Measurements from ENCODE around the gene PRICKLE3. TPM values are rescaled to one million over a fixed set of nuclear protein-coding genes. Genes with fewer than 3 reads are reported as not detected.

The PRICKLE3 gene
- total RNA-seq, 1 experiment from 2014 or later: 4.0 TPM

Small RNAs within 50 kb of the gene (small RNA-seq; reads per million reads assigned to genes)
- gene RN7SL262P: not detected

Other genes starting within 250 kb of the PRICKLE3 start
- gene OTUD5, start 228.8 kb downstream of the PRICKLE3 start, total RNA-seq (2014; rRNA removed; shearing (Covaris generic); ENCODE audit: low replicate concordance): 36.2 and 57.4 TPM in 2 replicates
- gene KCND1, start 214.5 kb downstream of the PRICKLE3 start, total RNA-seq (2014; rRNA removed; shearing (Covaris generic); ENCODE audit: low replicate concordance): 2.2 and 2.6 TPM in 2 replicates
- gene GRIPAP1, start 184.1 kb downstream of the PRICKLE3 start, total RNA-seq (2014; rRNA removed; shearing (Covaris generic); ENCODE audit: low replicate concordance): 18.0 and 37.6 TPM in 2 replicates
- gene TFE3, start 143.0 kb downstream of the PRICKLE3 start, total RNA-seq (2014; rRNA removed; shearing (Covaris generic); ENCODE audit: low replicate concordance): 4.4 and 11.8 TPM in 2 replicates
- gene CCDC120, start 127.4 kb downstream of the PRICKLE3 start, total RNA-seq (2014; rRNA removed; shearing (Covaris generic); ENCODE audit: low replicate concordance): not detected in 2 replicates
- gene PRAF2, start 112.4 kb downstream of the PRICKLE3 start, total RNA-seq (2014; rRNA removed; shearing (Covaris generic); ENCODE audit: low replicate concordance): 0.34 and 2.5 TPM in 2 replicates
- gene WDR45, start 106.5 kb downstream of the PRICKLE3 start, total RNA-seq (2014; rRNA removed; shearing (Covaris generic); ENCODE audit: low replicate concordance): 80.3 and 115 TPM in 2 replicates
- gene GPKOW, start 62.6 kb downstream of the PRICKLE3 start, total RNA-seq (2014; rRNA removed; shearing (Covaris generic); ENCODE audit: low replicate concordance): 8.2 and 20.7 TPM in 2 replicates
- gene MAGIX, start 23.6 kb downstream of the PRICKLE3 start, total RNA-seq (2014; rRNA removed; shearing (Covaris generic); ENCODE audit: low replicate concordance): 1.7 TPM in 1 of 2 replicates, not detected in the other
- 11.0 and 37.0 TPM in 2 replicates for gene PLP2, start 14.5 kb downstream of the PRICKLE3 start, total RNA-seq (2014; rRNA removed; shearing (Covaris generic); ENCODE audit: low replicate concordance)
- 0.86 and 1.2 TPM in 2 replicates for gene SYP, start 13.8 kb upstream of the PRICKLE3 start, total RNA-seq (2014; rRNA removed; shearing (Covaris generic); ENCODE audit: low replicate concordance)
- not detected in 2 replicates for gene CACNA1F, start 47.0 kb upstream of the PRICKLE3 start, total RNA-seq (2014; rRNA removed; shearing (Covaris generic); ENCODE audit: low replicate concordance)
- 25.9 and 30.0 TPM in 2 replicates for gene CCDC22, start 49.1 kb upstream of the PRICKLE3 start, total RNA-seq (2014; rRNA removed; shearing (Covaris generic); ENCODE audit: low replicate concordance)
- gene FOXP3, start 78.3 kb upstream of the PRICKLE3 start, total RNA-seq (2014; rRNA removed; shearing (Covaris generic); ENCODE audit: low replicate concordance): 0.07 TPM in 1 of 2 replicates, not detected in the other
- 0.19 and 1.0 TPM in 2 replicates for gene PPP1R3F, start 83.4 kb upstream of the PRICKLE3 start, total RNA-seq (2014; rRNA removed; shearing (Covaris generic); ENCODE audit: low replicate concordance)
- not detected in 2 replicates for gene GAGE10, start 117.3 kb upstream of the PRICKLE3 start, total RNA-seq (2014; rRNA removed; shearing (Covaris generic); ENCODE audit: low replicate concordance)
- gene GAGE12J, start 135.7 kb upstream of the PRICKLE3 start, total RNA-seq (2014; rRNA removed; shearing (Covaris generic); ENCODE audit: low replicate concordance): not detected in 2 replicates
- not detected in 2 replicates for gene GAGE13, start 145.2 kb upstream of the PRICKLE3 start, total RNA-seq (2014; rRNA removed; shearing (Covaris generic); ENCODE audit: low replicate concordance)